HepG2 (cell line): ENCODE data around the gene ADARB2. TPM values are rescaled to one million over a fixed set of nuclear protein-coding genes. Genes with fewer than 3 reads are reported as not detected.

Source experiments
- ATAC-seq: fragments of 200-7000 bp; cut with Tn5 transposase; 3 replicates; pipeline ENCODE4 v1.9.1; 2020; ENCODE audit warnings: mild to moderate bottlenecking, moderate library complexity
- BruUV-seq: library from RNA; stranded (reverse); fragments of 400-500 nt; replicated peaks from 2 replicates; lab custom pipeline; 2021; lab: Mats Ljungman, UMichigan
- CTCF ChIA-PET: fragments of 300-600 bp; formaldehyde crosslinking; extraction: SDS; loops from one replicate; lab custom pipeline; 2021; ENCODE audit warnings: low total read pairs, inconsistent platforms, low intra/inter-chr PET ratio; lab: Yijun Ruan, JAX
- POLR2A ChIA-PET: fragments of 350-600 bp; sonication (Branson Sonifier 250); formaldehyde crosslinking; loops from one replicate; lab custom pipeline; 2020; ENCODE audit warnings: antibody characterized with exemption, inconsistent platforms; lab: Yijun Ruan, JAX
- DNase-seq: peaks from one replicate; pipeline ENCODE4 v3.0.0-alpha.2; 2015; ENCODE audit warnings: low spot score
- FAIRE-seq: peaks from 3 replicates; lab custom pipeline; 2011; peaks lifted over from hg19 to GRCh38; lab: Jason Lieb, UNC
- H2AFZ ChIP-seq: one replicate; pipeline ENCODE4 v1.6.1; 2011; ENCODE audit warnings: low read length, inconsistent platforms
- H3K27ac ChIP-seq: fragments of 300-600 bp; 3 replicates; pipeline ENCODE4 v1.8.0; 2011; ENCODE audit warnings: mixed run types, mild to moderate bottlenecking, mixed read lengths, low read length, inconsistent platforms; ENCODE audit not compliant: insufficient read depth; ENCODE audit errors: extremely low read length
- H3K27me3 ChIP-seq, 2 experiments: fragments of 200-600 bp in 1 of 2; 2 replicates in 1 of 2; 3 replicates in 1 of 2; pipeline versions ENCODE4 v1.6.0 to v1.8.0; 2011; ENCODE audit warnings: low read length in 2 of 2, mild to moderate bottlenecking in 2 of 2, moderate library complexity in 2 of 2, inconsistent platforms in 1 of 2; ENCODE audit not compliant: insufficient read depth in 2 of 2, control insufficient read depth in 1 of 2
- H3K36me3 ChIP-seq, 2 experiments: fragments of 200-600 bp in 1 of 2; replicated peaks in 1 of 2; 2 replicates in 1 of 2; 3 replicates in 1 of 2; pipeline versions ENCODE4 v1.5.1 to v1.8.0; 2011; ENCODE audit warnings: low read length in 2 of 2, inconsistent platforms in 1 of 2; ENCODE audit not compliant: insufficient read depth in 2 of 2, control insufficient read depth in 1 of 2
- H3K4me1 ChIP-seq: 2 replicates; pipeline ENCODE4 v1.5.1; 2012; ENCODE audit warnings: low read length, inconsistent platforms; ENCODE audit not compliant: insufficient read depth
- H3K4me2 ChIP-seq: 2 replicates; pipeline ENCODE4 v1.6.0; 2011; ENCODE audit warnings: low read depth, low read length, inconsistent platforms
- H3K4me3 ChIP-seq, 3 experiments: fragments of 200-600 bp in 1 of 3; sonication (generic), shearing (Covaris generic) in 1 of 3; replicated peaks in 1 of 3; 2 replicates each; pipeline ENCODE4 v1.5.1; 2011 to 2016; ENCODE audit warnings: low read length in 3 of 3, inconsistent platforms in 2 of 3, low read depth in 2 of 3, mild to moderate bottlenecking in 2 of 3, control low read depth in 1 of 3, mixed read lengths in 1 of 3; ENCODE audit not compliant: insufficient read depth in 1 of 3
- H3K79me2 ChIP-seq: one replicate; pipeline ENCODE4 v1.6.1; 2011; ENCODE audit warnings: low read length, inconsistent platforms; ENCODE audit not compliant: insufficient read depth
- H3K9ac ChIP-seq: 2 replicates; pipeline ENCODE4 v1.6.0; 2011; ENCODE audit warnings: mild to moderate bottlenecking, low read depth, low read length, inconsistent platforms; ENCODE audit not compliant: insufficient read depth
- H3K9me3 ChIP-seq: 2 replicates; pipeline ENCODE4 v1.5.1; 2012; ENCODE audit warnings: mild to moderate bottlenecking, low read length
- H4K20me1 ChIP-seq: 2 replicates; pipeline ENCODE4 v1.6.0; 2011; ENCODE audit warnings: inconsistent platforms, mild to moderate bottlenecking, low read length, moderate library complexity; ENCODE audit not compliant: insufficient read depth
- AGO1 ChIP-seq: fragments of 200-400 bp; formaldehyde crosslinking; IDR thresholded peaks from 2 replicates; pipeline ENCODE4 v1.6.1; 2017; ENCODE audit warnings: mild to moderate bottlenecking, low read depth, low read length, moderate library complexity; ENCODE audit not compliant: poor library complexity, severe bottlenecking
- BATF2 ChIP-seq: sonication (generic); formaldehyde crosslinking; IDR thresholded peaks from 2 replicates; pipeline ENCODE4 v1.8.0; 2022; ENCODE audit warnings: mild to moderate bottlenecking, missing genetic modification reagents, moderate library complexity
- FOXP1 ChIP-seq, 2 experiments: fragments of 450-650 bp in 1 of 2; IDR thresholded peaks; 2 replicates each; pipeline ENCODE4 v1.6.1; 2017 to 2018; ENCODE audit warnings: antibody characterized with exemption in 1 of 2
- HOMEZ ChIP-seq: IDR thresholded peaks from 2 replicates; pipeline ENCODE4 v1.6.1; 2016; ENCODE audit warnings: low read depth
- JDP2 ChIP-seq: sonication (generic); formaldehyde crosslinking; IDR thresholded peaks from 2 replicates; pipeline ENCODE4 v1.8.1; 2022; ENCODE audit warnings: missing genetic modification reagents, borderline replicate concordance
- NCOR1 ChIP-seq: fragments of 200-600 bp; sonication (generic); IDR thresholded peaks from 2 replicates; pipeline ENCODE4 v1.7.0; 2017; ENCODE audit warnings: antibody characterized with exemption, low read length, borderline replicate concordance
- NFATC3 ChIP-seq: sonication (generic); formaldehyde crosslinking; IDR thresholded peaks from 2 replicates; pipeline ENCODE4 v1.5.1; 2020; ENCODE audit warnings: mild to moderate bottlenecking, missing genetic modification reagents
- PPARG ChIP-seq: conservative IDR thresholded peaks from 2 replicates; pipeline ENCODE4 v1.6.1; 2016; ENCODE audit warnings: missing biosample characterization, missing genetic modification reagents
- PTBP1 ChIP-seq: fragments of 200-400 bp; formaldehyde crosslinking; IDR thresholded peaks from 2 replicates; pipeline ENCODE4 v1.6.1; 2018; ENCODE audit warnings: low read length, low read depth; ENCODE audit not compliant: poor library complexity, severe bottlenecking
- RBFOX2 ChIP-seq: fragments of 200-400 bp; formaldehyde crosslinking; IDR thresholded peaks from 2 replicates; pipeline ENCODE4 v1.6.1; 2017; ENCODE audit warnings: low read depth, mild to moderate bottlenecking, low read length
- RNF219 ChIP-seq: sonication (generic); formaldehyde crosslinking; IDR thresholded peaks from 2 replicates; pipeline ENCODE4 v1.5.0; 2020; ENCODE audit warnings: mild to moderate bottlenecking, missing genetic modification reagents
- SMARCC2 ChIP-seq: fragments of 450-650 bp; IDR thresholded peaks from 2 replicates; pipeline ENCODE4 v1.6.1; 2017; ENCODE audit warnings: antibody characterized with exemption, mild to moderate bottlenecking
- TP53 ChIP-seq: sonication (generic); formaldehyde crosslinking; conservative IDR thresholded peaks from 2 replicates; pipeline ENCODE4 v1.4.0; 2020; ENCODE audit warnings: missing genetic modification reagents
- ZBTB20 ChIP-seq: sonication (generic); formaldehyde crosslinking; IDR thresholded peaks from 2 replicates; pipeline ENCODE4 v1.8.1; 2023; ENCODE audit warnings: missing genetic modification reagents, low read depth, mild to moderate bottlenecking, borderline replicate concordance
- ZBTB3 ChIP-seq: sonication (generic); formaldehyde crosslinking; IDR thresholded peaks from 2 replicates; pipeline ENCODE4 v1.4.0; 2020; ENCODE audit warnings: low read depth, mild to moderate bottlenecking, moderate library complexity, missing genetic modification reagents, borderline replicate concordance
- ZBTB8A ChIP-seq: sonication (generic); formaldehyde crosslinking; IDR thresholded peaks from 2 replicates; pipeline ENCODE4 v1.4.0; 2020; ENCODE audit warnings: mild to moderate bottlenecking, low read depth, missing genetic modification reagents, borderline replicate concordance
- ZEB1 ChIP-seq: IDR thresholded peaks from 2 replicates; pipeline ENCODE4 v1.6.1; 2012; ENCODE audit warnings: mild to moderate bottlenecking, low read depth, inconsistent platforms; ENCODE audit not compliant: insufficient replicate concordance
- ZNF263 ChIP-seq: sonication (generic); formaldehyde crosslinking; IDR thresholded peaks from 2 replicates; pipeline ENCODE4 v1.4.0; 2020; ENCODE audit warnings: missing genetic modification reagents
- ZNF296 ChIP-seq: sonication (generic); formaldehyde crosslinking; conservative IDR thresholded peaks from 2 replicates; pipeline ENCODE4 v1.5.0; 2020; ENCODE audit warnings: mild to moderate bottlenecking, missing genetic modification reagents
- ZNF790 ChIP-seq: sonication (generic); formaldehyde crosslinking; IDR thresholded peaks from 2 replicates; pipeline ENCODE4 v1.8.0; 2022; ENCODE audit warnings: missing genetic modification reagents, mild to moderate bottlenecking, borderline replicate concordance
- in situ Hi-C: cut with HindIII; loops from 2 replicates; pipeline ENCODE4 v1.10.0; 2017; ENCODE audit warnings: low pct_unique_long_range_greater_than_20kb; ENCODE audit not compliant: extremely low pct_ligation_motif_present
- intact Hi-C: fragments of 100-400 bp; cut with micrococcal nuclease; formaldehyde crosslinking; loops from one replicate; pipeline ENCODE4 v1.10.0; 2022; ENCODE audit not compliant: unreplicated experiment
- polyA plus RNA-seq, 8 experiments: library from polyadenylated mRNA; depleted of rRNA in 3 of 8; stranded (reverse) in 7 of 8; unstranded in 1 of 8; fragments of >200 nt; fragmentation: Illumina TruSeq in 4 of 8; extraction: Trizol in 4 of 8; gene quantifications; 2 replicates each; pipeline versions ENCODE4 v1.2.1 to v1.2.3, GENCODE V29; 2011 to 2016; ENCODE audit warnings: low read depth in 4 of 8, missing spikeins in 1 of 8, mixed read lengths in 1 of 8; ENCODE audit not compliant: insufficient read depth in 1 of 8
- total RNA-seq, 5 experiments: library from RNA; depleted of rRNA; stranded (reverse); fragments of >200 nt; fragmentation: Illumina TruSeq; extraction: Trizol; gene quantifications; 2 replicates each; pipeline ENCODE4 v1.2.3, GENCODE V29; 2016; ENCODE audit warnings: low read depth in 1 of 5

The ADARB2 gene
- total and polyA plus RNA-seq, 2 of the 13 experiments (the other 11 are each of a cell fraction or from before 2014, with no cell fraction given) = not detected

- no peak for TF ChIP-seq ZNF296 (CRISPR knock-in tag)
- no peak for TF ChIP-seq AGO1
- TF ChIP-seq ZEB1 = no peak
- no peak for TF ChIP-seq NCOR1
- no peak for TF ChIP-seq RBFOX2
- TF ChIP-seq, all 625 proteins: peak for 0
Observed at GRCh38 chr10:1624240-1624639, 113.1 kb downstream of the ADARB2 start (continued).

GRCh38 chr10:1620803-1621202 lies 116.5 kb downstream of the ADARB2 start:
- in situ Hi-C loops = no loop called here
- H4K20me1 ChIP-seq = no peaks in the 10 kb centered on the region
- ChIA-PET POLR2A (no interaction called here), CTCF (no interaction called here)
- no peaks in the 10 kb centered on the region for H3K4me1 ChIP-seq
- H3K4me2 ChIP-seq = no peak overlapping the region
- DNase-seq (no peak), ATAC-seq (no peak), FAIRE-seq (no peak)
- H3K36me3 ChIP-seq = no peaks in the 10 kb centered on the region
- peaks cover 3 to 20% of the 10 kb centered on the region in 2 experiments; a peak in 3 of 5 replicates for H3K27me3 ChIP-seq
- no peaks in the 10 kb centered on the region for H3K79me2 ChIP-seq
- H3K9ac ChIP-seq = no peak overlapping the region
- intact Hi-C loops = no loop called here
- no peak overlapping the region for H3K27ac ChIP-seq
- H3K4me3 ChIP-seq = no peak overlapping the region
- H2AFZ ChIP-seq = no peak overlapping the region
- no peaks in the 10 kb centered on the region for H3K9me3 ChIP-seq
- no TSS peak for BruUV-seq
- TF ChIP-seq SMARCC2 (no peak), PPARG (CRISPR knock-in tag) (no peak), JDP2 (CRISPR knock-in tag) (no peak), RNF219 (CRISPR knock-in tag) (no peak), HOMEZ (CRISPR knock-in tag) (no peak), ZNF790 (CRISPR knock-in tag) (no peak), RBFOX2 (no peak), BATF2 (CRISPR knock-in tag) (no peak), NFATC3 (CRISPR knock-in tag) (no peak), TP53 (CRISPR knock-in tag) (no peak), PTBP1 (no peak), ZBTB3 (CRISPR knock-in tag) (no peak), ZNF263 (no peak), ZBTB8A (CRISPR knock-in tag) (no peak), ZBTB20 (CRISPR knock-in tag) (no peak), FOXP1 (IDR thresholded peaks at IDR 0.05) (no peak), FOXP1 (CRISPR knock-in tag; IDR thresholded peaks at IDR 0.05) (no peak)
